GM21515 (cell line): ENCODE results near the gene SLC25A51.

ENCODE experiments used
- ATAC-seq: cut with Tn5 transposase; IDR thresholded peaks from one replicate; pipeline ENCODE4 v1.9.1; 2021; ENCODE audit not compliant: unreplicated experiment

The SLC25A51 gene

GRCh38 chr9:37937366-37937765 is 33.4 kb upstream of the SLC25A51 start:
- ATAC-seq, result no peak

DNA sequence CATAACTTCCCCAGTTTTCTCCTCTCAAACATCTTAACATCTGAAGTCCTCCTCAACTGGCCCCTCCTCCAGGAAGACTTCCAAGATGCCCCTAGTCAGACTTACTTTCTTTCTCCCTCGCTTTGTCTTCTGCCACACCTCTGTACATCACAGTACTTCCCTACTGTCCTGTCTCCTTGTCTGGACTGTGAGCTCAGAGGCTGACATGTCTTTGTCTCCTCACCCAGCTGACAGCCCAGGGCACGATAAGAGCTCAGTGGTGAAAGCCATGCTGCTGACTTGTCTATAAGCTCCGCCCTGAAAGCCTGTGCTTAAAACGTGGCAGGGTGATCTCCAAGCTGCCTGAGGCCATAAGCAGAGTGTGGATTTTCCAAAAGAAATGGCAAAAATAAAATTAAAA is 33.0 kb upstream of the SLC25A51 start:
- ATAC-seq, result no peak

DNA sequence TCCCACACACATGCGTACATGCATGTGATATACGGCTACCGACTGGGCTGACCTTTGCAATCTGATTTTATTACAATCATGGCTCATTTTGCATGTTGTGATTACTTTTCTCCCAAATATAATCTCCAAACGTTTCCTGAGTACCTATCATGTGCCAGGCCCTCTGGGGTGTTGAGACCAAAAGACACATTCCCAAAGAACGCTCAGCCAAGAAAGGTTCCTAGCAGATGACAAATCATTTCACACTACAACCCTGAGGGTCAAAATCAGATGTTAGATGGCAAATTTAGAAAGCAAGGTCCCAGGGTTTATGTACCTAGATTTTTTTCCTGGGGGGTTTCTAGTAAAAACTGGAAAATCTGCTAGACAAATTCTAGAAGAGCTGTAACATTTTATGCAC is 32.4 kb upstream of the SLC25A51 start:
- ATAC-seq, result no peak

DNA sequence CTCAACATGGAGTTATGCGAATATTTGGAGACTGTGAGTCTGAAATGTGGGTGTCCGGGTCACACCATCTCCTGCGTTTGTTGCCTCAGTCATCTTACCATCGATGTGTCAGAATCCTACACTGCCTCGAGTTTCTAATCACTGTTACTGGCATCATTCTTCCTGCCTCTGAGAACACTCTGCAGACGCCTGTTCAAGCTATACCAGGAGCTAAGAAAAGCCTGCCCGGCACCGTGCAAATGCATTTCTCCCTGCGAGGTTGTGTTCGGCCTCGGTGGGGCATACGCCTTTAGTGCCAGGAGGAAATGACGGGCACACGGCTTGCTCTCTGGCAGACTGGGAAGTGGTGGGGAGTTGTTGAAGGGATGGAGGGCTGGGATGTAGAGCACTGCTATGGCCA is 31.2 kb upstream of the SLC25A51 start:
- ATAC-seq, result no peak

GRCh38 chr9:37931592-37931991 is 27.7 kb upstream of the SLC25A51 start:
- no peak for ATAC-seq

DNA sequence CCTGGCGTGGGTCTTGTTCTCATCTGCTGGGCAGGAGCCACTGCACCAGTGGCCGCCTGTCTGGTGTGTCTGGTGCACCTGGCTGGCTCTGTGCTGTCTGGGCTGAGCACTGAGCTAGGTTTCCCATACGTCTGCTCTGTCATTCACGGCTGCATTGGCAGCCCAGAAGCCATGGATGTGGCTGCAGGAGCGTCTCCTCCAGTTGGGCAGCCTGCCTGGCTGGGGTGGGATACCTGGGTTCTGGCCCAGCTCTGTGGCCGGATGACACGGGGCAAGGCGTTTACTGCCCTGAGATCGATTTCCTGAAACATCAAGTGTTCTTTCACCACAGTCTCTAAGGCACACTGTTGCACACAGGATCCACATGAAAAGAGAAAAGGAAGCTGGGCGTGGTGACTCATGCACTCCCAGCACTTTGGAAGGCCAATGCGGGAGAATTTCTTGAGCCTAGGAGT is 25.5 kb upstream of the SLC25A51 start:
- ATAC-seq, result no peak

GRCh38 chr9:37928552-37929430 is 24.9 kb upstream of the SLC25A51 start:
- ATAC-seq, result no peak

GRCh38 chr9:37927601-37928551 is 23.9 kb upstream of the SLC25A51 start:
- ATAC-seq, result no peak

DNA sequence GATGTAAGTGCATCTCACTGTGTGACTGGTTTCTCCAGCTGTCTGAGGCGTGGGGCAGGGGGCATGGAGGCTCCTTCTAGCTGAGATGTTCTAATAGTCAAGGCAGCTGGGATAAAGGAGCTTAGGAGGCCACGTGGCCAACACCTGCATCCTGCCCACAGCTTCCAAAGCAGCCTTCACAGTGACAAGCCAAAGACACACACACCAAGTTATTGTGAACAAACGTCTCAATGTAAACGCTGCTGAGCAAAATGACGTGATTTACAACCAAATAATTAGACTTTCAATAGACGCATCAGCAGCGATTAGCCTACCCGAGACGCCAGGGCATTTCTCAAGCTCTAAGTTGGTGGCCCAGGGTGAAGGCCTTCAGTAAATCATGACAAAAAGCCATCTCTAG is 23.2 kb upstream of the SLC25A51 start:
- ATAC-seq, result no peak

DNA sequence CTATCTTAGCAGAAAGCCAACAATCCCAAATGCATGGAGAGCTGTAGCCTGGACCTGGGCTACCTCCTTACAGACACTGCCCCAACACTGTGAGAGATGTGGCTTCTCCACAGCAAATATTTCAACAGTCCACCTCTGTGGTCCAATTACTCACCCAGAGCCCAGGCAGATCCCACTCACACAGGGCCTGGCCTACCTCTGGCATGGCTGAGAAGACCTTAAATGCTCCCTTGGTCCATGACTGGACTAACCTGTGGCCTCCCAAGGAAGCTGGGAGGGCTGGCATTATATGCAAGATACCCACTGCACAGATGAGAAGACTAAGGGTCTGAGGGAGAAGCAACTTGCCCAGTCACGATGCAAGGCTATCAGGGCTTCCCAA is 22.8 kb upstream of the SLC25A51 start:
- ATAC-seq, result no peak

GRCh38 chr9:37925786-37926736 is 22.1 kb upstream of the SLC25A51 start:
- no peak for ATAC-seq

- ATAC-seq, result no peak
These were observed 21.1 kb upstream of the SLC25A51 start for GRCh38 chr9:37925006-37925405.

DNA sequence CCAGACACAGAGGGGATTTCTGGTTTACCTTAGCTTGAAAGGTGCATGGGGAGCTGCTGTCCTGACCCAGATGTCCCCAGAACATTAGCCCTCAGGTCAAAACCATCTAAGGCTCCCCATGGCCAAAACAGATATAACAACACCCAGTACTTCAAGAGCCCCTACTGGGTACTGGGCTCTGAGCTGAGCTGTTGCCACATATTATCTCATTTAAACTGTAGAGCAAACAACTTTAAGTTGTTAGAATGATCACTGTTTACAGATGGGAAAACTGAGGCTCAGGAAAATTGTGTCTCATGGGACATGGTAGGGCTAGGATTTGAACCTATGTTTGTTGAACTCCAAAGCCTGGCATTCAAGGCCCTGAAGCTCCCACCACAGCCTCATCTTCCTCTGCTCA is 20.6 kb upstream of the SLC25A51 start:
- ATAC-seq, result no peak

- ATAC-seq, result no peak
These were observed 20.0 kb upstream of the SLC25A51 start for GRCh38 chr9:37923796-37924427.

GRCh38 chr9:37923118-37923795 is 19.3 kb upstream of the SLC25A51 start:
- no peak for ATAC-seq

DNA sequence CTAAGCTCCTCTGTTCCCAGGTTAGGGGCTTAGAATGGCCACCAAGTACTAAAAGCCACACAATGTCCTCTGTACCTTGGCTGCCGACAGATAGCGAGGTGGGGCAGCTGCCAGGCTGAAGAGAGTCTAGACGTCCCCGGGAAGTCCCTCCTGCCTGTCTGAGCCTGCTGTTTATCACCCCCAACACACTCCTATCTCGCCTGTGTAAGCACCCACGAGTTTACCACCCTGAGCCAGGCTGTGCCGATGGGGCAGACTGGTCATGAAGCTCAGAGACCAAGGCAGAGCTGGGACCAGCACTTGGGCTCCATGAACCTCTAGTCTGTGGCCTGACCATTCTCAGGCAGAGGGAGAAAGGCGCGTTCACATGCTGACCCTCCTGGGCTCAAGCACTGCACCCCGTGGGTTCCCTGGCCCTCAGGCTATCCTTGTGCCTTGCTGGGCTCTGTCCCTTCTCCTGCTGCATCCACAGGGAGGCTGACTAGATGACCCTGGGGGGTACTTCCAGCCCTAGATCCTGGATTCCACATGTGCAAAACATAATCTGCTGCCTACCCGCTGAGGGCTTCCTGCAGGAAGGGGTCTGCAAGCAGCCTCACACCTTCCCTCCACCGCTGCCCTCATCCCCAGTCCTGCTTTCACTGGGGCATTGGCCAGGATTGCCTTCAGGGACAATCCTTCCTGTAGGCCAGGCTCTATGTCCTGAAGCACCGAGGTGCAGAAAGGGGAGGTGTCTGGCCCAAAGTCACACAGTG is 18.6 kb upstream of the SLC25A51 start:
- ATAC-seq, result no peak

- ATAC-seq, result no peak
These were observed 17.8 kb upstream of the SLC25A51 start for GRCh38 chr9:37921546-37922300.

DNA sequence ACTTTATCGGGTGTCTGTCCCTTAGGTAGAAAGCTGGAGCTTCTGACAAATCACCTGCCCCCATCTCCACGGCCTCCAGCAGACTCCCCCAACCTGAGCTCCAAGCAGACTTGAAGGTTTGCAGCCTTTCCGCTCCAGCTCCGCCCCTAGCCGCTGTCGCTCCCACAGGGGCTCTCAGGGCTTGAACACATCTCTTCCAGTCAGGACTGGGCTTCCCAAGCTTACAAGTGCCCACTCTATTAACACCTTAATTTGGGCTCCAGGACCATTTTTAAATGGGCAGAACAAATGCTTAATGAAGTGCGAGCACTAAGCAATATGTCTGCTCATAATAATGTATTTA is 17.2 kb upstream of the SLC25A51 start:
- ATAC-seq, result no peak
